Epithelial cell of proximal tubule (primary cell): ENCODE results near the gene BOD1L1. TPM values are rescaled to one million over a fixed set of nuclear protein-coding genes. Genes with fewer than 3 reads are reported as not detected.
A peak's percentile ranks its signal among the peaks of the same experiment; 100 is the strongest.
"Not testable (repeated sequence)": the region's sequence is repeated elsewhere in the genome, so short reads cannot be mapped to it uniquely, and the experiment has no call there.

ENCODE experiments used
- DNase-seq: peaks from one replicate; pipeline ENCODE4 v3.0.0-alpha.2; 2011; ENCODE audit warnings: low read depth
- H3K4me3 ChIP-seq: 2 replicates; pipeline ENCODE4 v1.5.1; 2011; ENCODE audit warnings: low read depth, mild to moderate bottlenecking, low read length
- total RNA-seq: library from RNA; depleted of rRNA; stranded (reverse); fragments of >200 nt; gene quantifications from 2 replicates; pipeline ENCODE4 v1.2.3, GENCODE V29; 2015
- TF ChIP-seq, protein P1 (sequence below): conservative IDR thresholded peaks from 2 replicates; pipeline ENCODE4 v1.5.1; 2012; ENCODE audit warnings: low read depth, mild to moderate bottlenecking, low read length

The BOD1L1 gene
- total RNA-seq, 1 donor from 2014 or later: 20.6 TPM

DNA sequence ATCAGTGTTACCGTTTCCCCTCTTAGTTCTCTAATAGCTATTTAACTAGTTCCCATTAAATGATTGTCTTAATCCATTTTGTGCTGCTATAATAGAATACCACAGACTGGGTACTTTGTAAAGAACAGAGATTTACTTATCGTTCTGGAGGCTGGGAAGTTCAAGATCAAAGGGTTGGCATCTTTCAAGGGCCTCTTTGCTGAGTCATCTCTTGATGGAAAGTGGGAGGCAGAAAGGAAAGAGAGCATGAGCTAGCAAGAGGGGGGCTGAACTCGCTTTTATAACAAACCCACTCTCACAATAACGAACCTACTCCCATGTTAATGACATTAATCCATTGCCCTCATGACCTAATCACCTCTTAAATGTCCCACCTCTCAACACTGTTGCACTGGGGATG is 65.9 kb downstream of the BOD1L1 start:
- DNase-seq: no peak
- TF ChIP-seq, protein P1, sequence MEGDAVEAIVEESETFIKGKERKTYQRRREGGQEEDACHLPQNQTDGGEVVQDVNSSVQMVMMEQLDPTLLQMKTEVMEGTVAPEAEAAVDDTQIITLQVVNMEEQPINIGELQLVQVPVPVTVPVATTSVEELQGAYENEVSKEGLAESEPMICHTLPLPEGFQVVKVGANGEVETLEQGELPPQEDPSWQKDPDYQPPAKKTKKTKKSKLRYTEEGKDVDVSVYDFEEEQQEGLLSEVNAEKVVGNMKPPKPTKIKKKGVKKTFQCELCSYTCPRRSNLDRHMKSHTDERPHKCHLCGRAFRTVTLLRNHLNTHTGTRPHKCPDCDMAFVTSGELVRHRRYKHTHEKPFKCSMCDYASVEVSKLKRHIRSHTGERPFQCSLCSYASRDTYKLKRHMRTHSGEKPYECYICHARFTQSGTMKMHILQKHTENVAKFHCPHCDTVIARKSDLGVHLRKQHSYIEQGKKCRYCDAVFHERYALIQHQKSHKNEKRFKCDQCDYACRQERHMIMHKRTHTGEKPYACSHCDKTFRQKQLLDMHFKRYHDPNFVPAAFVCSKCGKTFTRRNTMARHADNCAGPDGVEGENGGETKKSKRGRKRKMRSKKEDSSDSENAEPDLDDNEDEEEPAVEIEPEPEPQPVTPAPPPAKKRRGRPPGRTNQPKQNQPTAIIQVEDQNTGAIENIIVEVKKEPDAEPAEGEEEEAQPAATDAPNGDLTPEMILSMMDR: no peak
- no peak overlapping the region for H3K4me3 ChIP-seq

DNA sequence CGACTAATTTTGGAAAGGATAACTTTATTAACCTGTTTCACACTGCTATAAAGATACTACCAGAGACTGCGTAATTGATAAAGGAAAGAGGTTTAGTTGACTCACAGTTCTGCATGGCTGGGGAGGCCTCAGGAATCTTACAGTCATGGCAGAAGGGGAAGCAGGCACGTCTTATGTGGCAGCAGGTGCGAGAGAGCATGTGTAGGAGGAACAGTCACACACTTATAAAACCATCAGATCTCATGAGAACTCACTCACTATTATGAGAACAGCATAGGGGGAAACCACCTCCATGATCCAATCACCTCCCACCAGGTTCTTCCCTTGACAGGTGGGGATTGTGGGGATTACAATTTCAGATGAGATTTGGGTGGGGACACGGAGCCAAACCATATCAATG is 67.4 kb downstream of the BOD1L1 start:
- H3K4me3 ChIP-seq, DNase-seq: not testable (repeated sequence)

DNA sequence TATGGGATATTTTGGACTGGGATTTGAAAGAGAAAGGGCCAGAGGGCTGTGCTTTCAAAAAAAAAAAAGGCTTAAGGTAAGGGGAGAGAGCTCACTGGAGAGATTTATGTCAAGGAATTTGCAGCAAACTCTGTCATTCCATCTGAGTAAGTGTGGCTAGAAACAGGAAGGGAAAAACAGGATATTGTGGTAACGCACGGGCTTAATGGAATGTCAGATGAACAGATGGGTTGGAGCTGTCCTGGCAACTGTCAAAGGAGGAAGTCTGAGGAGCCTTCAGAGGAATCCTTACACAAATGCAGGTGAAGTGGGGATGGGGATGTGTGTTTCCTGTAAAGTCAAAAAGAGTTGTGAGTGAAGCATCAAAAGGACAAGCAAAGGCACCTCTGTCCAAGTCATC is 68.1 kb downstream of the BOD1L1 start:
- DNase-seq: peak; percentile 26
- TF ChIP-seq, protein P1: no peak

DNA sequence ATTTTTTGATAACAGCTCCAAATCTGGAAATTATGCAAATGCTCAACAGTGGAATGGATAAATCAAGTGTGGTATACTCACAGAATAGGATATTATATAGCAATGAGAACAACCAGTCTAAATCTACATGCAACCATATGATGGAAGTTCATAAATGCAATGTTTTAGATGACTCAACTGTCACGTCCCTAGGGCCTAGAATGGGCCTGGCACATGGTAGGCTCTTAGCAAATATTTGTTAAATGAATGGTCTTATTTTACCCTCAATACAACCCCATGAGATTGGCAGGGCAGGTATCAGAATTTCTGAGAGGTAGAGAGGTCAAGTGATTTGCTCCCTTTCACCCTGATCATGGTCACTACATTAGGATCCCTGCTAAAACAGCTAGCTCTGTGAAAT is 68.6 kb downstream of the BOD1L1 start:
- no peak for DNase-seq
- TF ChIP-seq, protein P1: no peak
- H3K4me3 ChIP-seq: no peak overlapping the region

More for the DNA sequence above, 68.1 kb downstream of the BOD1L1 start:
- no peak overlapping the region for H3K4me3 ChIP-seq

DNA sequence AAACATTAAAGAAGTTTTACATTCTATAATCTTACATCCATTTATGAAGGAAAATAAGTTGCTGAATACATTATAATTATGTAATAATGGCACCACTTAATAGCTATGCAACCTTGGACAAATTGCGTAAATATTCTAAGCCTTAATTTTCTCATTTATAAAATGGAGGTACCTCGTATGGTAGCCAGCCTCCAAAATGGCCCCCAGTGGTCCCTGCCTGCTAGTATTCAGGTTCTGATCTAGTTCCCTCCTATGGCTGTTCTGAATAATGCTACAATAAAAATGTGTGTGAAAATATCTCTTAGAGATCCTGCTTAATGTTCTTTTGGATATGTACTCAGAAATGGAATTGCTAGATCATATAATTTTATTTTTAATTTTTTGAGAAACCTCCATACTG is 72.2 kb downstream of the BOD1L1 start:
- DNase-seq: no peak
- no peak overlapping the region for H3K4me3 ChIP-seq
- TF ChIP-seq, protein P1: no peak

DNA sequence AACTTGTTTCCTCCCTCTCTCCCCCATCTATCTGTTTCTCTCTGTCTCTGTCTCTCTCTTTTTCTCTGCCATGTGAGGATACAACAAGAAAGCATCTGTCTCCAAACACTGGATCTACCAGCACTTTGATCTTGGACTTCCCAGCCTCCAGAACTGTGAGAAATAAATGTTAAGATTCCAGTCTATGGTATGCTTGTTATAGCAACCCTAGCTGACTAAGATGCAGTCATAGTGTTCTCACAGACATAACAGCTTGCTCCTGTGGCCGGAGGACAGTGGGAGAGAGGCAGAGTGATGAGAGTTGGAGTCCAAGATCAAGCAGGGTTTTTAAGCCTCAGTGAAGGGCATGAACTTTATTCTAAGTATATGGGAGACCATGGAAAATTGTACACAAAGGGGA is 74.4 kb downstream of the BOD1L1 start:
- TF ChIP-seq, protein P1: no peak
- no peak overlapping the region for H3K4me3 ChIP-seq

DNA sequence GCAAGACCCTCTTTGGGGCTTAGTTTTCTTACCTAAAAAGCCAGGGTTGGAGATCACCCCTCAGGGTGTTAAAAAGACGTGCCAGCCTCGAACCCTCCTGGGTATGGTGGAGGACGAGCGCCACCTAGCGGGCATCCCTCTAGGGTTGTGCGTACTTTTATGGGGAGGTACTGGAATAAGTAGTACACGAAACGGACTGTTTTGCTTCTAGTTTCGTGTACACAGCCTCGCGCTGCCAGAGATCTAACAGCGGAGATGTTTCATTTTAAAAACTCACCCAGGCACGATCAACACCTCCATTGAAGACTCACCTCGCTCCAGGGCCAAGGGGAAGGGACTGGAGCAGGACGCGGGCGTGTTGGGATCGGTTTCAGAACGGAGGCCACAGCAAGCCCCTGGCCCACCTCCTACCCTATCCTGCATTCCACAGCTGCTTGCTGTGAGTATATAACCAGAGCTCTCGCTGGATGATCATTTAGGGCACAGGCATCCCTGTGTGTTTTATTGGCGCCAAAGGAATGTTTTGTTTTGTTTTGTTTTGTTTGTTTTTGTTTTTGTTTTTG is 78.5 kb downstream of the BOD1L1 start:
- TF ChIP-seq, protein P1: peak; percentile 98
- DNase-seq: no peak
- H3K4me3 ChIP-seq: peak overlapping the region; percentile 52

More for the DNA sequence above, 74.4 kb downstream of the BOD1L1 start:
- DNase-seq: no peak
